ENCODE results near the gene STK33.

GRCh38 chr11:8617063-8617462 lies 23.0 kb upstream of the STK33 start:
- TF ChIP-seq POLR2A (IDR thresholded peaks at IDR 0.05) (no peak), CTCF (IDR thresholded peaks at IDR 0.05) (no peak)
